Measurements from ENCODE around the gene FGR. TPM values are rescaled to one million over a fixed set of nuclear protein-coding genes. Genes with fewer than 3 reads are reported as not detected.
A peak's percentile ranks its signal among the peaks of the same experiment; 100 is the strongest.

The FGR gene
- total and polyA plus RNA-seq, 2 of the 13 experiments (the other 11 are each of a cell fraction or from before 2014, with no cell fraction given) = not detected

- TF ChIP-seq ZEB1 (IDR thresholded peaks at IDR 0.05; ENCODE audit: insufficient replicate concordance, low read depth) (no peak), ZNF432 (CRISPR knock-in tag; IDR thresholded peaks at IDR 0.05; ENCODE audit: borderline replicate concordance) (no peak), REST (IDR thresholded peaks at IDR 0.05; ENCODE audit: borderline replicate concordance in 1 of 2, low read depth in 1 of 2, low read length in 2 of 2) (no peak), JARID2 (CRISPR knock-in tag; IDR thresholded peaks at IDR 0.05; ENCODE audit: insufficient replicate concordance) (no peak), NFATC3 (CRISPR knock-in tag; IDR thresholded peaks at IDR 0.05) (no peak), TGIF2 (CRISPR knock-in tag; IDR thresholded peaks at IDR 0.05) (no peak), MZF1 (CRISPR knock-in tag; IDR thresholded peaks at IDR 0.05; ENCODE audit: borderline replicate concordance) (no peak), ZBTB8A (CRISPR knock-in tag; IDR thresholded peaks at IDR 0.05; ENCODE audit: borderline replicate concordance, low read depth) (no peak), ZNF280B (CRISPR knock-in tag; IDR thresholded peaks at IDR 0.05; ENCODE audit: borderline replicate concordance) (no peak), ZNF724P (CRISPR knock-in tag; IDR thresholded peaks at IDR 0.05; ENCODE audit: borderline replicate concordance) (no peak), SSRP1 (CRISPR knock-in tag; IDR thresholded peaks at IDR 0.05) (no peak), ZNF556 (CRISPR knock-in tag; IDR thresholded peaks at IDR 0.05; ENCODE audit: borderline replicate concordance) (no peak), ELF1 (CRISPR knock-in tag; IDR thresholded peaks at IDR 0.05) (peak; percentile 88), FOXK2 (IDR thresholded peaks at IDR 0.05) (no peak), EEA1 (CRISPR knock-in tag; IDR thresholded peaks at IDR 0.05; ENCODE audit: borderline replicate concordance) (no peak), ZNF720 (CRISPR knock-in tag; IDR thresholded peaks at IDR 0.05) (no peak), SRF (IDR thresholded peaks at IDR 0.05; ENCODE audit: low read depth, low read length) (no peak), MTF1 (CRISPR knock-in tag; IDR thresholded peaks at IDR 0.05) (no peak), ETV6 (CRISPR knock-in tag; conservative IDR thresholded peaks at IDR 0.05) (no peak), TRIM24 (CRISPR knock-in tag; IDR thresholded peaks at IDR 0.05) (no peak), PCBP1 (IDR thresholded peaks at IDR 0.05; ENCODE audit: borderline replicate concordance, low read depth, low read length) (no peak), ZNF282 (IDR thresholded peaks at IDR 0.05; ENCODE audit: partially characterized antibody) (no peak), HOXA3 (CRISPR knock-in tag; IDR thresholded peaks at IDR 0.05) (peak; percentile 90), GTF2F1 (IDR thresholded peaks at IDR 0.05; ENCODE audit: low read length) (no peak), STAT5B (CRISPR knock-in tag; IDR thresholded peaks at IDR 0.05) (no peak), FOXK1 (CRISPR knock-in tag; IDR thresholded peaks at IDR 0.05; ENCODE audit: borderline replicate concordance, low read depth) (no peak), NFIC (IDR thresholded peaks at IDR 0.05; ENCODE audit: low read length) (no peak), ZNF274 (CRISPR knock-in tag; IDR thresholded peaks at IDR 0.05) (no peak), ELF3 (CRISPR knock-in tag; IDR thresholded peaks at IDR 0.05) (peak; percentile 45; the same call in 1 of the 2 replicates)
Measured at GRCh38 chr1:27659497-27660299, 24.7 kb upstream of the FGR start (continued).
